ENCODE measurements around the gene LCP2. TPM values are rescaled to one million over a fixed set of nuclear protein-coding genes. Genes with fewer than 3 reads are reported as not detected.

LCP2 gene
- polyA plus RNA-seq, 3 donors, result 52.0 to 177 (median 89.5) TPM

GRCh38 chr5:170330568-170331054, 33.0 kb upstream of the LCP2 start:
- intact Hi-C loops (cut with micrococcal nuclease), result loop anchor here (2.0 to 5.0 kb wide), 3 partner anchors 18 to 38 kb away; partner anchors contain the start of gene LCP2 (in 1 of the 2)
- TF ChIP-seq, protein P1, sequence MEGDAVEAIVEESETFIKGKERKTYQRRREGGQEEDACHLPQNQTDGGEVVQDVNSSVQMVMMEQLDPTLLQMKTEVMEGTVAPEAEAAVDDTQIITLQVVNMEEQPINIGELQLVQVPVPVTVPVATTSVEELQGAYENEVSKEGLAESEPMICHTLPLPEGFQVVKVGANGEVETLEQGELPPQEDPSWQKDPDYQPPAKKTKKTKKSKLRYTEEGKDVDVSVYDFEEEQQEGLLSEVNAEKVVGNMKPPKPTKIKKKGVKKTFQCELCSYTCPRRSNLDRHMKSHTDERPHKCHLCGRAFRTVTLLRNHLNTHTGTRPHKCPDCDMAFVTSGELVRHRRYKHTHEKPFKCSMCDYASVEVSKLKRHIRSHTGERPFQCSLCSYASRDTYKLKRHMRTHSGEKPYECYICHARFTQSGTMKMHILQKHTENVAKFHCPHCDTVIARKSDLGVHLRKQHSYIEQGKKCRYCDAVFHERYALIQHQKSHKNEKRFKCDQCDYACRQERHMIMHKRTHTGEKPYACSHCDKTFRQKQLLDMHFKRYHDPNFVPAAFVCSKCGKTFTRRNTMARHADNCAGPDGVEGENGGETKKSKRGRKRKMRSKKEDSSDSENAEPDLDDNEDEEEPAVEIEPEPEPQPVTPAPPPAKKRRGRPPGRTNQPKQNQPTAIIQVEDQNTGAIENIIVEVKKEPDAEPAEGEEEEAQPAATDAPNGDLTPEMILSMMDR (IDR thresholded peaks at IDR 0.05), result no peak
- H4K20me1 ChIP-seq (ENCODE audit: insufficient read depth, low read length), result no peaks in the 10 kb centered on the region
- H3K27ac ChIP-seq (ENCODE audit: low read depth in 1 of 2, low read length in 2 of 2), result peak overlapping the region; percentile 94 to 99
- peak overlapping the region in 1 of 2 donors; percentile 75 for H3K4me3 Mint-ChIP-seq
- peaks cover 44% of the 10 kb centered on the region for H3K4me1 Mint-ChIP-seq
- H3K27ac Mint-ChIP-seq, result no peak overlapping the region
- H3K9ac ChIP-seq (ENCODE audit: insufficient read depth, low read length, poor library complexity, severe bottlenecking), result peak overlapping the region; percentile 69
- H3K36me3 Mint-ChIP-seq, result peaks cover 4 to 5% of the 10 kb centered on the region in 2 donors
- DNase-seq, result peak in 1 of 3 donors; percentile 64
- peaks cover 5% of the 10 kb centered on the region for H3K79me2 ChIP-seq (ENCODE audit: insufficient read depth, low read length)
- peaks cover 77 to 84% of the 10 kb centered on the region in 2 donors for H3K4me1 ChIP-seq (ENCODE audit: control insufficient read depth in 1 of 2, insufficient read depth in 2 of 2, low read length in 2 of 2)
- no peaks in the 10 kb centered on the region for H3K36me3 ChIP-seq (replicated peaks in 1 of 2; ENCODE audit: control insufficient read depth in 1 of 2, insufficient read depth in 2 of 2, low read length in 2 of 2)
- H3K4me2 ChIP-seq (replicated peaks; ENCODE audit: extremely low read depth, low read length, poor library complexity, severe bottlenecking), result peak overlapping the region; percentile 68
- peak overlapping the region; percentile 4 to 42 (median 25) for H3K4me3 ChIP-seq (replicated peaks in 1 of 3; ENCODE audit: low read depth in 2 of 3, low read length in 3 of 3)
- no peaks in the 10 kb centered on the region for H3K27me3 ChIP-seq (ENCODE audit: control insufficient read depth in 2 of 2, insufficient read depth in 2 of 2, low read length in 2 of 2)
- 19% methylated on average over 5 of the region's 11 CpGs for WGBS (ENCODE audit: insufficient coverage)
- H2AFZ ChIP-seq (ENCODE audit: insufficient read depth, low read depth, low read length, poor library complexity, severe bottlenecking), result no peak overlapping the region
- H3K9me3 Mint-ChIP-seq, result no peaks in the 10 kb centered on the region
- H3K27me3 Mint-ChIP-seq (ENCODE audit: low read depth in 3 of 3), result peaks cover 0 to 14% (median 6%) of the 10 kb centered on the region in 3 donors
- H3K9me3 ChIP-seq (replicated peaks in 1 of 2; ENCODE audit: control insufficient read depth in 1 of 2, insufficient read depth in 1 of 2, low read length in 2 of 2), result no peaks in the 10 kb centered on the region

DNA sequence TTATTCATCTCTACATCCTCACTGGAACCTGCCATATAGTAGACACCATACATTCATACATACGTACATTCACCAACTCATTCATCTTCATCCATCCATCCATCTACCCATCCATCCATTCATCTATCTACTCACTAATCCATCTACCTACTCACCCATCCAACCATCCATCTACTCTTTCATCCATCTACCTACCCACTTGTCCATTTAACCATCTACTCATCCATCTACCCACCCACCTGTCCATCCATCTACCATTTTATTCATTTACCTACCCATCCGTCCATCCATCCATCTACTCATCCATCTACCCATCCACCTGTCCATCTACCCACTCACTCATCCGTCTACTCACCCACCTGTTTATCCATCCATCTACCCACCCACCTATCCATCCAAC, 31.9 kb upstream of the LCP2 start:
- H3K79me2 ChIP-seq (ENCODE audit: insufficient read depth, low read length), result peaks cover 5% of the 10 kb centered on the region
- peak overlapping the region in 1 of 3 experiments; percentile 42 for H3K4me3 ChIP-seq (replicated peaks in 1 of 3; ENCODE audit: low read depth in 2 of 3, low read length in 3 of 3)
- no peaks in the 10 kb centered on the region for H4K20me1 ChIP-seq (ENCODE audit: insufficient read depth, low read length)
- peaks cover 66 to 74% of the 10 kb centered on the region in 2 donors for H3K4me1 ChIP-seq (ENCODE audit: control insufficient read depth in 1 of 2, insufficient read depth in 2 of 2, low read length in 2 of 2)
- peaks cover 35% of the 10 kb centered on the region for H3K4me1 Mint-ChIP-seq
- H3K9me3 ChIP-seq (replicated peaks in 1 of 2; ENCODE audit: control insufficient read depth in 1 of 2, insufficient read depth in 1 of 2, low read length in 2 of 2), result no peaks in the 10 kb centered on the region
- no peaks in the 10 kb centered on the region for H3K36me3 ChIP-seq (replicated peaks in 1 of 2; ENCODE audit: control insufficient read depth in 1 of 2, insufficient read depth in 2 of 2, low read length in 2 of 2)
- WGBS (ENCODE audit: insufficient coverage), result 69% methylated on average over 2 of the region's 3 CpGs
- H3K27me3 ChIP-seq (ENCODE audit: control insufficient read depth in 2 of 2, insufficient read depth in 2 of 2, low read length in 2 of 2), result no peaks in the 10 kb centered on the region
- DNase-seq, result no peak
- peak overlapping the region; percentile 68 for H3K4me2 ChIP-seq (replicated peaks; ENCODE audit: extremely low read depth, low read length, poor library complexity, severe bottlenecking)
- peak overlapping the region; percentile 9 to 94 for H3K27ac ChIP-seq (ENCODE audit: low read depth in 1 of 2, low read length in 2 of 2)
- intact Hi-C loops (cut with micrococcal nuclease), result no loop called here
- no peak overlapping the region for H2AFZ ChIP-seq (ENCODE audit: insufficient read depth, low read depth, low read length, poor library complexity, severe bottlenecking)
- no peak overlapping the region for H3K4me3 Mint-ChIP-seq
- no peaks in the 10 kb centered on the region for H3K9me3 Mint-ChIP-seq
- TF ChIP-seq, protein P1 (IDR thresholded peaks at IDR 0.05), result no peak
- peaks cover 0 to 5% of the 10 kb centered on the region in 2 donors for H3K36me3 Mint-ChIP-seq
- peaks cover 0 to 11% (median 3%) of the 10 kb centered on the region in 3 donors for H3K27me3 Mint-ChIP-seq (ENCODE audit: low read depth in 3 of 3)
- no peak overlapping the region for H3K9ac ChIP-seq (ENCODE audit: insufficient read depth, low read length, poor library complexity, severe bottlenecking)
- no peak overlapping the region for H3K27ac Mint-ChIP-seq
